HCT116 (cell line): Measurements from ENCODE around the gene PSRC1. TPM values are rescaled to one million over a fixed set of nuclear protein-coding genes. Genes with fewer than 3 reads are reported as not detected.

Source experiments
- ATAC-seq: fragments of 200-7000 bp; cut with Tn5 transposase; 2 replicates; pipeline ENCODE4 v1.9.1; 2020; ENCODE audit warnings: mild to moderate bottlenecking, moderate library complexity
- BruUV-seq: library from RNA; stranded (reverse); fragments of 400-500 nt; replicated peaks from 2 replicates; lab custom pipeline; 2021; lab: Mats Ljungman, UMichigan
- CTCF ChIA-PET: fragments of 300-600 bp; sonication (Branson Sonifier 250); formaldehyde crosslinking; loops from one replicate; lab custom pipeline; 2021; ENCODE audit warnings: antibody characterized with exemption; lab: Charles Lee
- POLR2A ChIA-PET: fragments of 300-600, 350-600 bp; sonication (Branson Sonifier 250); formaldehyde crosslinking; loops from one replicate; lab custom pipeline; 2021; ENCODE audit warnings: antibody characterized with exemption; lab: Charles Lee
- RAD21 ChIA-PET, 2 experiments: fragments of 300-600 bp; sonication (Branson Sonifier 250); formaldehyde crosslinking; loops; one replicate each; lab custom pipeline; 2023; ENCODE audit warnings: low total read pairs in 2 of 2; ENCODE audit not compliant: uncharacterized antibody in 2 of 2, unreplicated experiment in 2 of 2, low non-redundant PET in 1 of 2; lab: Charles Lee
- DNase-seq: peaks from one replicate; pipeline ENCODE4 v3.0.0-alpha.2; 2010; ENCODE audit warnings: low read depth, low spot score
- H2AFZ ChIP-seq: fragments of 200-600 bp; shearing (Covaris generic), sonication (generic); 2 replicates; pipeline ENCODE4 v1.6.1; 2017; ENCODE audit warnings: low read depth, mixed run types, mixed read lengths, antibody characterized with exemption, low read length; ENCODE audit not compliant: poor library complexity, severe bottlenecking
- H3K27ac ChIP-seq: 2 replicates; pipeline ENCODE4 v1.5.1; 2012; ENCODE audit warnings: low read depth, low read length
- H3K27me3 ChIP-seq: fragments of 200-600 bp; sonication (generic); 2 replicates; pipeline ENCODE4 v1.6.1; 2016; ENCODE audit warnings: mixed run types, low read length, mixed read lengths; ENCODE audit not compliant: insufficient read depth
- H3K36me3 ChIP-seq, 2 experiments: fragments of 200-500 bp in 1 of 2; fragments of 200-600 bp in 1 of 2; sonication (Bioruptor generic) in 1 of 2; sonication (generic) in 1 of 2; 2 replicates each; pipeline versions ENCODE4 v1.5.1 to v1.6.1; 2014 to 2016; ENCODE audit warnings: low read length in 2 of 2, inconsistent platforms in 1 of 2, mixed read lengths in 1 of 2, mixed run types in 1 of 2; ENCODE audit not compliant: insufficient read depth in 2 of 2, control insufficient read depth in 1 of 2
- H3K4me1 ChIP-seq, 2 experiments: fragments of 200-600 bp in 1 of 2; sonication (generic) in 1 of 2; 2 replicates each; pipeline versions ENCODE4 v1.5.1 to v1.6.1; 2012 to 2017; ENCODE audit warnings: low read length in 2 of 2, inconsistent platforms in 1 of 2, mild to moderate bottlenecking in 1 of 2, mixed read lengths in 1 of 2, mixed run types in 1 of 2, moderate library complexity in 1 of 2; ENCODE audit not compliant: insufficient read depth in 2 of 2, control insufficient read depth in 1 of 2
- H3K4me2 ChIP-seq: fragments of 200-600 bp; sonication (generic); 2 replicates; pipeline ENCODE4 v1.6.1; 2017; ENCODE audit warnings: mixed run types, low read length, mixed read lengths
- H3K4me3 ChIP-seq, 2 experiments: fragments of 200-600 bp in 1 of 2; sonication (generic) in 1 of 2; replicated peaks in 1 of 2; 2 replicates each; pipeline ENCODE4 v1.5.1; 2011 to 2016; ENCODE audit warnings: low read length in 2 of 2, control low read depth in 1 of 2, low read depth in 1 of 2, mild to moderate bottlenecking in 1 of 2, mixed read lengths in 1 of 2, mixed run types in 1 of 2
- H3K79me2 ChIP-seq: fragments of 200-600 bp; sonication (generic); 2 replicates; pipeline ENCODE4 v1.6.1; 2017; ENCODE audit warnings: mild to moderate bottlenecking, mixed run types, low read length, moderate library complexity, mixed read lengths; ENCODE audit not compliant: insufficient read depth
- H3K9ac ChIP-seq: fragments of 200-600 bp; sonication (generic); 2 replicates; pipeline ENCODE4 v1.6.1; 2016; ENCODE audit warnings: low read length, mixed read lengths
- H3K9me2 ChIP-seq: fragments of 200-600 bp; sonication (generic), shearing (Covaris generic); 2 replicates; pipeline ENCODE4 v1.6.1; 2017; ENCODE audit warnings: mixed run types, mild to moderate bottlenecking, moderate library complexity; ENCODE audit not compliant: insufficient read depth
- H3K9me3 ChIP-seq, 2 experiments: fragments of 200-500 bp in 1 of 2; fragments of 200-600 bp in 1 of 2; sonication (Bioruptor generic) in 1 of 2; sonication (generic) in 1 of 2; 2 replicates each; pipeline ENCODE4 v1.6.1; 2014 to 2017; ENCODE audit warnings: low read length in 2 of 2, mixed read lengths in 2 of 2, inconsistent platforms in 1 of 2, low read depth in 1 of 2, mild to moderate bottlenecking in 1 of 2, mixed run types in 1 of 2, moderate library complexity in 1 of 2; ENCODE audit not compliant: control insufficient read depth in 1 of 2, insufficient read depth in 1 of 2
- H4K20me1 ChIP-seq: fragments of 200-600 bp; sonication (generic), shearing (Covaris generic); 2 replicates; pipeline ENCODE4 v1.6.1; 2017; ENCODE audit warnings: mixed run types, mild to moderate bottlenecking, moderate library complexity; ENCODE audit not compliant: insufficient read depth
- CBX3 ChIP-seq: IDR thresholded peaks from 2 replicates; pipeline ENCODE4 v1.6.1; 2012; ENCODE audit warnings: low read depth
- CEBPB ChIP-seq: IDR thresholded peaks from 2 replicates; pipeline ENCODE4 v1.6.1; 2012; ENCODE audit warnings: low read depth
- ELF1 ChIP-seq: IDR thresholded peaks from 2 replicates; pipeline ENCODE4 v1.6.1; 2012; ENCODE audit warnings: low read depth, borderline replicate concordance
- EZH2 ChIP-seq: fragments of 200-600 bp; sonication (generic); IDR thresholded peaks from 2 replicates; pipeline ENCODE4 v1.6.1; 2017; ENCODE audit warnings: antibody characterized with exemption, mixed run types
- FOSL1 ChIP-seq: IDR thresholded peaks from 2 replicates; pipeline ENCODE4 v1.6.1; 2012; ENCODE audit warnings: low read depth
- REST ChIP-seq: IDR thresholded peaks from 2 replicates; pipeline ENCODE4 v1.6.1; 2012; ENCODE audit warnings: low read depth
- SIN3A ChIP-seq: IDR thresholded peaks from 2 replicates; pipeline ENCODE4 v1.6.1; 2012; ENCODE audit warnings: low read depth
- SP1 ChIP-seq: IDR thresholded peaks from 2 replicates; pipeline ENCODE4 v1.6.1; 2012; ENCODE audit warnings: low read depth
- SRF ChIP-seq: IDR thresholded peaks from 2 replicates; pipeline ENCODE4 v1.6.1; 2012; ENCODE audit warnings: low read depth
- TCF7L2 ChIP-seq: IDR thresholded peaks from 2 replicates; pipeline ENCODE4 v1.7.0; 2011; ENCODE audit warnings: borderline replicate concordance, inconsistent platforms; ENCODE audit not compliant: insufficient read depth, insufficient read length; ENCODE audit errors: extremely low read depth
- intact Hi-C: fragments of 100-400 bp; cut with micrococcal nuclease; formaldehyde crosslinking; loops from 2 replicates; pipeline ENCODE4 v1.10.0; 2022
- total RNA-seq: library from RNA; stranded (reverse); gene quantifications from one replicate; pipeline ENCODE4 v1.2.1, GENCODE V29; 2021; ENCODE audit not compliant: unreplicated experiment
- TF ChIP-seq, protein P1 (sequence below): IDR thresholded peaks from 2 replicates; pipeline ENCODE4 v1.6.1; 2011; ENCODE audit warnings: mild to moderate bottlenecking, low read length, moderate library complexity; ENCODE audit not compliant: insufficient replicate concordance; ENCODE audit errors: extremely low read depth
- TF ChIP-seq, protein P2 (sequence below): IDR thresholded peaks from 2 replicates; pipeline ENCODE4 v1.6.1; 2012

Gene PSRC1
- total RNA-seq, 1 experiment from 2014 or later = 44.8 TPM

DNA sequence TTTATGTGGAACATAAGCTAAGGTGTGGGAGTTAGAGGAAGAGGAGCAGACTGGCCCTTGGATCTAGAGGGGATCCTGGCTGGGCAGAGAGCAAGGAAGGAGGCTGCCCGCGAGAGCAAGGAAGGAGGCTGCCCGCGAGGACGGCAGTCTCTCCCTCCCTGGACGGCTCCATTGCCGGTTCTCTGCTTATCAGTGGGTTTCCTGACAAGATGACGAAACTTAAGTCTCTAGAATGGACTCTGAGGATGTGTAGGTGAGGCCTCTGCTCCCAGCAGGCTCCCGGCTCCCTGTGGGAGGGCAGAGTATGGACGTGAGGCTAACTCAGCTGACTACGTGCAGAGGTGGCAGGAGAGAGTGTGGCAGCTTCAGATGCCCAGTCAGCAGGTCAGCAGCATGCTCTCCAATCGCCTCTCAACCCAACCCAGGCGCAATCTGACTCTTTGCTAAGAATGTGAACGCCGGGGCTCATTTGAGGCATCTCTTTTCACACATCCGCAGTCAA, 17.8 kb upstream of the PSRC1 start:
- CTCF ChIA-PET = no interaction called here
- ATAC-seq (no peak), DNase-seq (no peak)
- H4K20me1 ChIP-seq = no peaks in the 10 kb centered on the region
- no TSS peak for BruUV-seq
- H3K27ac ChIP-seq = no peak overlapping the region
- H3K27me3 ChIP-seq = no peaks in the 10 kb centered on the region
- no peaks in the 10 kb centered on the region for H3K36me3 ChIP-seq
- no peak overlapping the region for H2AFZ ChIP-seq
- TF ChIP-seq SRF (no peak), TCF7L2 (no peak), SP1 (no peak)
- TF ChIP-seq, protein P1, sequence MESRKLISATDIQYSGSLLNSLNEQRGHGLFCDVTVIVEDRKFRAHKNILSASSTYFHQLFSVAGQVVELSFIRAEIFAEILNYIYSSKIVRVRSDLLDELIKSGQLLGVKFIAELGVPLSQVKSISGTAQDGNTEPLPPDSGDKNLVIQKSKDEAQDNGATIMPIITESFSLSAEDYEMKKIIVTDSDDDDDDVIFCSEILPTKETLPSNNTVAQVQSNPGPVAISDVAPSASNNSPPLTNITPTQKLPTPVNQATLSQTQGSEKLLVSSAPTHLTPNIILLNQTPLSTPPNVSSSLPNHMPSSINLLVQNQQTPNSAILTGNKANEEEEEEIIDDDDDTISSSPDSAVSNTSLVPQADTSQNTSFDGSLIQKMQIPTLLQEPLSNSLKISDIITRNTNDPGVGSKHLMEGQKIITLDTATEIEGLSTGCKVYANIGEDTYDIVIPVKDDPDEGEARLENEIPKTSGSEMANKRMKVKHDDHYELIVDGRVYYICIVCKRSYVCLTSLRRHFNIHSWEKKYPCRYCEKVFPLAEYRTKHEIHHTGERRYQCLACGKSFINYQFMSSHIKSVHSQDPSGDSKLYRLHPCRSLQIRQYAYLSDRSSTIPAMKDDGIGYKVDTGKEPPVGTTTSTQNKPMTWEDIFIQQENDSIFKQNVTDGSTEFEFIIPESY = no peak
- no peak overlapping the region for H3K4me3 ChIP-seq
- H3K9ac ChIP-seq = no peak overlapping the region
- no peak overlapping the region for H3K4me2 ChIP-seq
- peaks cover 6 to 10% of the 10 kb centered on the region in 2 experiments; a peak in 3 of 4 replicates for H3K4me1 ChIP-seq
- no peaks in the 10 kb centered on the region for H3K9me2 ChIP-seq
- POLR2A ChIA-PET = no interaction called here
- RAD21 ChIA-PET = no interaction called here
- no peaks in the 10 kb centered on the region for H3K79me2 ChIP-seq
- H3K9me3 ChIP-seq = no peaks in the 10 kb centered on the region
- intact Hi-C loops = no loop called here

GRCh38 chr1:109299558-109300343, 16.8 kb upstream of the PSRC1 start:
- Histone ChIP-seq H3K4me2 (no peak overlapping the region), H3K27ac (no peak overlapping the region), H3K9ac (no peak overlapping the region), H3K4me3 (no peak overlapping the region), H2AFZ (no peak overlapping the region), H3K79me2 (no peaks in the 10 kb centered on the region), H3K4me1 (peaks cover 6 to 10% of the 10 kb centered on the region in 2 experiments; a peak in 3 of 4 replicates), H3K9me2 (no peaks in the 10 kb centered on the region), H4K20me1 (no peaks in the 10 kb centered on the region), H3K9me3 (no peaks in the 10 kb centered on the region), H3K36me3 (no peaks in the 10 kb centered on the region), H3K27me3 (peaks cover 4% of the 10 kb centered on the region; the same call in 1 of the 2 replicates)
- ChIA-PET CTCF (no interaction called here), POLR2A (no interaction called here), RAD21 (no interaction called here)
- no TSS peak for BruUV-seq
- ATAC-seq (no peak), DNase-seq (no peak)
- intact Hi-C loops = no loop called here
- TF ChIP-seq SIN3A (no peak), REST (no peak), ELF1 (no peak), EZH2 (no peak), CBX3 (no peak), TCF7L2 (no peak), CEBPB (no peak), FOSL1 (no peak)
- TF ChIP-seq, protein P2, sequence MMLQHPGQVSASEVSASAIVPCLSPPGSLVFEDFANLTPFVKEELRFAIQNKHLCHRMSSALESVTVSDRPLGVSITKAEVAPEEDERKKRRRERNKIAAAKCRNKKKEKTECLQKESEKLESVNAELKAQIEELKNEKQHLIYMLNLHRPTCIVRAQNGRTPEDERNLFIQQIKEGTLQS = no peak
